Lung (tissue), 12 donors: ENCODE data around the gene LRIG1. TPM values are rescaled to one million over a fixed set of nuclear protein-coding genes. Genes with fewer than 3 reads are reported as not detected.

Experiments used
- ATAC-seq: fragments of 200-7000 bp; cut with Tn5 transposase; one replicate; pipeline ENCODE4 v1.9.1; 2020; ENCODE audit warnings: moderate number of reproducible peaks; ENCODE audit not compliant: insufficient read depth, low FRiP score
- DNase-seq, 3 donors: peaks; one replicate each; pipeline ENCODE4 v3.0.0-alpha.2; 2013 to 2017
- H3K27ac ChIP-seq, 2 donors: one replicate each; pipeline ENCODE4 v1.5.1; 2013; ENCODE audit warnings: mild to moderate bottlenecking in 2 of 2, moderate library complexity in 2 of 2, control low read depth in 1 of 2, inconsistent platforms in 1 of 2, low read depth in 1 of 2, low read length in 1 of 2
- H3K27me3 ChIP-seq, 3 donors: one replicate each; pipeline ENCODE4 v1.5.1; 2013; ENCODE audit warnings: low read length in 2 of 3; ENCODE audit not compliant: control insufficient read depth in 3 of 3, insufficient read depth in 3 of 3
- H3K36me3 ChIP-seq, 4 donors: one replicate each; pipeline ENCODE4 v1.5.1; 2013; ENCODE audit warnings: low read length in 4 of 4, mild to moderate bottlenecking in 1 of 4, moderate library complexity in 1 of 4; ENCODE audit not compliant: control insufficient read depth in 4 of 4, insufficient read depth in 4 of 4
- H3K4me1 ChIP-seq, 5 donors: one replicate each; pipeline ENCODE4 v1.5.1; 2013; ENCODE audit warnings: low read length in 5 of 5, mild to moderate bottlenecking in 2 of 5, moderate library complexity in 1 of 5; ENCODE audit not compliant: control insufficient read depth in 5 of 5, insufficient read depth in 5 of 5
- H3K4me3 ChIP-seq: one replicate; pipeline ENCODE4 v1.5.1; 2013; ENCODE audit warnings: mild to moderate bottlenecking, control low read depth, moderate library complexity
- H3K9ac ChIP-seq, 2 donors: one replicate each; pipeline ENCODE4 v1.5.1; 2013; ENCODE audit warnings: low read length in 2 of 2, control low read depth in 1 of 2; ENCODE audit not compliant: insufficient read depth in 1 of 2
- H3K9me3 ChIP-seq, 4 donors: one replicate each; pipeline ENCODE4 v1.5.1; 2013; ENCODE audit warnings: low read length in 3 of 4, mild to moderate bottlenecking in 1 of 4, moderate library complexity in 1 of 4; ENCODE audit not compliant: control insufficient read depth in 4 of 4, insufficient read depth in 3 of 4
- CTCF ChIP-seq: IDR thresholded peaks from 2 replicates; pipeline ENCODE4 v1.5.1; 2012; ENCODE audit warnings: mild to moderate bottlenecking; ENCODE audit errors: control extremely low read depth, extremely low read depth
- WGBS, 2 donors: extraction: QIAGEN DNeasy Blood & Tissue Kit; methylation state at CpG; one replicate each; pipeline ENCODE4 v1.1.7; 2013; 5-methylcytosine and 5-hydroxymethylcytosine counted together
- polyA plus RNA-seq, 2 donors: library from polyadenylated mRNA; stranded (reverse); fragments of 200-250 nt; gene quantifications; one replicate each; pipeline ENCODE4 v1.2.1, GENCODE V29; 2013
- total RNA-seq, 2 donors: library from RNA; depleted of rRNA in 1 of 2; stranded (reverse); fragments of >200 nt in 1 of 2; gene quantifications; one replicate each; pipeline ENCODE4 v1.2.1, GENCODE V29; 2014 to 2021
- donor health status: control.
- donor health status: control.
- donor health status: Bipolar disorder and iron deficiency.
- donor health status: healthy.
- donor health status: DM: yes; HTN: yes; CAD: no.

LRIG1 gene
- total and polyA plus RNA-seq, 4 donors = 21.9 to 97.4 (median 42.2) TPM

- H3K9me3 ChIP-seq = no peaks in the 10 kb centered on the region
- H3K27me3 ChIP-seq = peaks cover 0 to 13% (median 0%) of the 10 kb centered on the region in 3 donors
- H3K4me3 ChIP-seq = no peak overlapping the region
- no peak overlapping the region for H3K9ac ChIP-seq
- DNase-seq (no peak), ATAC-seq (no peak)
- H3K36me3 ChIP-seq = no peaks in the 10 kb centered on the region
- WGBS, 2 donors = 44 to 46% methylated on average over 5 of the region's 5 CpGs
- H3K4me1 ChIP-seq = peaks cover 10 to 41% (median 26%) of the 10 kb centered on the region in 5 donors
- TF ChIP-seq CTCF = no peak
- H3K27ac ChIP-seq = peak overlapping the region; percentile 34 to 52
Measured at GRCh38 chr3:66497288-66497984, 3.4 kb downstream of the LRIG1 start.

GRCh38 chr3:66496746-66497145 lies 4.1 kb downstream of the LRIG1 start:
- no peak overlapping the region for H3K9ac ChIP-seq
- peaks cover 10 to 46% (median 33%) of the 10 kb centered on the region in 5 donors for H3K4me1 ChIP-seq
- no peak for ATAC-seq
- H3K27ac ChIP-seq = peak overlapping the region in 1 of 2 donors; percentile 34
- no peak overlapping the region for H3K4me3 ChIP-seq
- TF ChIP-seq CTCF = no peak
- peaks cover 0 to 6% (median 0%) of the 10 kb centered on the region in 3 donors for H3K27me3 ChIP-seq
- H3K36me3 ChIP-seq = no peaks in the 10 kb centered on the region
- no peaks in the 10 kb centered on the region for H3K9me3 ChIP-seq
- no peak for DNase-seq

- Histone ChIP-seq H3K27ac (peak overlapping the region in 1 of 2 donors; percentile 49), H3K27me3 (peaks cover 0 to 2% (median 0%) of the 10 kb centered on the region in 3 donors), H3K36me3 (no peaks in the 10 kb centered on the region), H3K9me3 (no peaks in the 10 kb centered on the region), H3K4me3 (no peak overlapping the region), H3K4me1 (peaks cover 10 to 46% (median 38%) of the 10 kb centered on the region in 5 donors), H3K9ac (no peak overlapping the region)
- 47 to 62% methylated on average over 3 of the region's 3 CpGs for WGBS, 2 donors
- no peak for ATAC-seq
- DNase-seq = no peak
- no peak for TF ChIP-seq CTCF
Measured at GRCh38 chr3:66496301-66496700, 4.5 kb downstream of the LRIG1 start.
